Central memory CD4-positive, alpha-beta T cell (primary cell): ENCODE results near the gene NCOR2.
"Not testable (repeated sequence)": the region's sequence is repeated elsewhere in the genome, so short reads cannot be mapped to it uniquely, and the experiment has no call there.

ENCODE experiments used
- DNase-seq: peaks from one replicate; pipeline ENCODE4 v3.0.0; 2022

The NCOR2 gene

DNA sequence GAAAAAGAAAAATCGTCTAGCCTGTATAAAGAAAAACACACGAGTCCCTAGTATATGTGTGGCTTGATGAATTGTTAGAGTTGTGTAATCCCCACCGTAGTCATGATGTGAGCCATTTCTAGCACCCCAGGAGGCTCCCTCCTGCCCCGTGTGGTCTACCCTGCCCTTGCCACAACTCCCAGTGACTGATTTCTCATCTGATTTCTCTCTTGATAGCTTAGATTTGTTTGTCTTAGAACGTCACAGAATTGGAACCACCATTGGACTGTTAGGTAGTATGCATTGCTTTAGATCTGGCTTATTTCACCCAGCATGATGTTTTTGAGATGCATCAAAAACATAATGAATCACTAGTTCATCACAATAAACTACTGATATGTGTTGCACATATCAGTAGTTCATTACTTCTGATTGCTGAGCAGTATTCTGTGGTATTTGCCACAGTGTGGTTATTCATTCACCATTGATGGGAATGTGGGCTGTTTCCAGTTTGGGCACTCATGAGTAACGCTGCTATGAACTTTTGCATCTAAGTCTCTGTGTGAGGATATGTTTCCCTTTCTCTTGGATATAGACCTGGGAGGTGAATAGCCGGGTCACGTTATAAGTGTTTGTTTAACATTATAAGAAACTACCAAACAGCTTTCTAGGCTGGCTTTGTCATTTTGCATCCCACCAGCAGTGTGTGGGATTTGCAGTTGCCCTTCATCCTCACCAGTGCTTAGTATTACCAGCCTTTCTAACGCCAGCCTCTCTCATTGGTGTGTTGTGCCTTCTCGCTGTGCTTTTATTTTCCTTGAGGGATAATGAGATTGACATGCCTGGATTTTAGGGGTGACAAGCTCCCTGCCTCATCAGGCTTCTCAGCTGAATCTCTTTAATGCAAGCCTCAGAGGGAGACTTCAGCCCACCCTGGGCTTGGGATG lies 31.9 kb upstream of the NCOR2 start:
- DNase-seq = no peak

DNA sequence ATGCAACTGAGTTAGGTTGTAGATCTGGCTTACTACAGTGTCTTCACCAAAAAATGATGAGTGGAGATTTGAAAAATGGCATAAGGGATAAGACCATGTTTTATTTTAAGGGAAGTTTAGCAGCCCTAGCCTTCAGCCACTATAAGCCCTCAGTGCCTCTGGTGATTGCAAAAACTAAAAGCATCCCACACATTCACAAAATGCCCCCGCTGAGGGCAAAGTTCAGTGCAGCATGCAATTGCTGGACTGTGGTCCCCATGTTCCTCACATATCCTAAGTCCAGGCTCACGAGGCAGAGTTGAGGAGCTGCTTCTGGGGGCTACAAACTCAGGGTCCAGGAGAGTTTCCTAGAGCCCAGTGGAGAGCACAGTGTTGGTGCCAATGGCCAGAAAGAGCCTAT lies 29.6 kb upstream of the NCOR2 start:
- DNase-seq = no peak

DNA sequence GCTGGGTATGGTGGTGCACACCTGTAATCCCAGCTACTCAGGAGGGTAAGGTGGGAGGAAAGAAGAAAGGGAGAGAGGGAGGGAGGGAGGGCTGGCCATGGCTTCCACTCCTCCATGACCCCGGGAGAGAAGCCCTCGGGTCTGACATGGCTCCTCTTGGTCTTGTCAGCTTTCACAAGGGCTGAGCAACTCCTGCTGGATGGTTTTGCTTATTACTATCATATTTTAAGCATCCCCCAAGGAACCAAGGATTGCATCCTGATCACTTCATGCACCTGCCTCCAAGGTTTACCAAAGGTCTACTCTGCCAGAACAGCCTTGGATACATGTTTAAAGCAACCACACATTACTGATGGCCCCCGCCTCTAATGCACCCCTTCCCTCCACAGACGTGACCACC lies 28.0 kb upstream of the NCOR2 start:
- no peak for DNase-seq

DNA sequence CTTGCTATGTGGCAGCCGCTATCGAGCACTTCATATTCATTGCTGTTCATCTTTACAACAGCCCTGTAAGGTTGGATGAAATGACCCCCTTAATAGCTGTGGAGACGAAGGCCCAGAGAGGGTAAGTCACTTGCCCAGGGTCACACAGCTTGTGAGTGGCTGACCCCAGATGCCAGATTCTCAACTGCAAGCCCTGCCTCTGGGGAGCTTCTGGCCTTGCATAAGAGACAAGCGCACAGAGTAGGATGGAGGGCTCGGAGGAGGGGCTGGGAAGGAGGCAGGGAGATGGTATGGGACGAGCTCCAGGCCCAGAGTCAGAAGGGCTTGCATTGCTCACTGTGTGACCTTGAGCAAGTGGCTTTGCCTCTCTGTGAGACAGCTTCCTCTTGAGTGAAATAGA lies 27.4 kb upstream of the NCOR2 start:
- DNase-seq = no peak

DNA sequence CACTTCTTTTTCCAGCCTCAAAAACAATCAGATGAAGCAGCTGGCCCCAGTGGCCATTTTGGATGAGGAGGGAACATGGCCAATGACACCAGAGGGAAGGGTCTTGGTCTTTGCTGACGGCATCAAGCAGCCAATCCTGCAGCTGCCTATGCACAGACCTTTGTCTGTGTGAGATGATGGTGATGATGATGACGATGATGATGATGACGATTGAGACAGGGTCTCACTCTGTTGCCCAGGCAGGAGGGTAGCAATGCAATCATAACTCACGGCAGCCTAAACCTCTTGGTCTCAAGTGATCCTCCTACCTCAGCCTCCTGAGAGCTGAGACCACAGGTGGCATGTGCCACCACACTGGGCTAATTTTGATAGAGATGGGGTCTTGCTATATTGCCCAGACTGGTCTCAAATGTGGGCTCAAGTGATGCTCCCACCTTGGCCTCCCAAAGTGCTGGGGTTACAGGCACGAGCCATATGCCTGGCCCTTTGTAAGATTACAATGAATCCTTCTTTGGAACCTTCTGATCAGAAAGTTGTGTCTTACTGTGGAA lies 26.5 kb upstream of the NCOR2 start:
- DNase-seq = no peak

DNA sequence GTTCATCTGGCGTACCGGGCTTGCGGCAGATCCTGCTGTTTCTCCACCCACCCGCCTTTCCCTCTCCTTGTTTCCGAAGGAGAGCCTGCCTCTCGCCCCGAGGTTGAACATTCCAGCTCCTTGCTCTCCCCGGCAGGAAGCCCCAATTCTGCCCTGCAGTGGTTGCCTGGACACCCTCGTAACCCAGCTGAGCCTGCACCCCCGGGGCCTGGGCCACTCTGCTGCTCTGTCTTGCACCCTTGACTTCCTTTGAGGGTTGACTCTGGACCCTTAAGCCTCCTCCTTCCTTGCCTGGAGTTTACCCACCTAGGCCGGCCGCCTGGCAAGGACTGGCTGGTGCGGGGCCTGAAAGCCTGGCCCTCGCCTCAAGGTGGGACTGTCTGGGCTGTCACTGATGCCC lies 25.8 kb upstream of the NCOR2 start:
- no peak for DNase-seq

DNA sequence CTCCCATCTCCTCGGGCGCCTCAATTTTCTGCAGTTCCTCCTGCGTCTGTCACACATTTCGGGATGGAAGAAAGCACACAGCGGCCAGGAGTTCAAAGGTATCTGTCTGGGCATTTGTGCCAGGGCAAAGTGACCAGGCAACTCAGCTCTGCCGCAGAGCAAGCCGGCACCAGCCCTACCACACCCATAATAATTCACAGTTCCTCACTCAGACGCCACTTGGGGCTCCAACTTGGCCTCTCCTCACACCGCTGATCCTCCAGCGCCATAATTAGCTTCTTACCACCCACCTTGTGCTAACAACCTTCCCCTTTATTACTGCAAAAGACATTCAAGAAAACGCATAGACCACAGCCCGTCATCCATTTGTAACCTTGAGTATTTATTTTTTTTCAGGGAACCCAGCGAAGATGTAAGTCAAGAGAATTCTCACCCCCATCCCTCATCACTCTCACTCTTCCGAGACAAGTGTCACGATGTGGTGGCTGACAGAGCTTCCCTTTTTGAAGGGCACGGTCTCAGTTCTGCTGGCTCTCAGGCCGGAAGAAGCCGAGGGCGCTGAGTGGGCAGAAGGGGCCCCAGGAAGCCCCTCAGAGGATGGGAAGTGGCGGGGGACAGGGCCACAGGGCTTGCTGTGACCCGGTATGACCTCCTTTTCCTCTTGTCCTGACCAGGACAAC lies 25.2 kb upstream of the NCOR2 start:
- DNase-seq = no peak

DNA sequence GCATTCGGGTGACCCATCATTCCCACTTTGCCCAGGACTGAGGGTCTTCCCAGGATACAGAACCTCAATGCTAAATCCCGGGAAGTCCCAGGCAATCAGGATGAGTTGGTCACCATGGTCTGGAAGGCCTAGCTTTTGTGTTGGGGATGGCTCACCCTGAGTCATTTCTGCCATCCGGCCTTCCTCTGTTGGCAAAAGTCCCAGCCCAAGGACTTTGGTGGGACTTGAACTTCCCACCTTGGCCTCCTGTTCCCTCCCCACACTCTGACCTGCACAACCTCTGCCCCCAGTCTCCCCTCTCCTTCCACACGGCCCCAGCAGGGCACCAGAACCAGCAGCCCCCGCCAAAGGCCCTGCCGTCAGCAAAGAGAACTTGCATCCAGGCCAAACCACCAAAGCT lies 24.6 kb upstream of the NCOR2 start:
- DNase-seq = no peak

DNA sequence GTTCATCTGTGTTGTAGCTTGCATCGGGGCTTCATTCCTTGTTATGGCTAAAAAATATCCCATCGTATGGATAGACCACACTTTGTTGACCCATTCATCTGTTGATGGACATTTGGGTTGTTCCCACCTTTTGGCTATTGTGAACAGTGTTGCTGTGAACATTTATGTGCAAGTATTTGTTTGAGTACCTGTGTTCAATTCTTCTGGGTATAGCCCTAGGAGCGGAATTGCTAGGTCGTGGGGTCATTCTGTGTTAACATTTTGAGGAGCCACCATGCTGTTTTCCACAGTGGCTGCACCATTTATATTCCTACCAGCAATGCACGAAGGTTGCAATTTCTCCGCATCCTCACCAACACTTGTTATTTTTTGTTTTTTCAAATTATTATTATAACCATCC lies 23.0 kb upstream of the NCOR2 start:
- no peak for DNase-seq

DNA sequence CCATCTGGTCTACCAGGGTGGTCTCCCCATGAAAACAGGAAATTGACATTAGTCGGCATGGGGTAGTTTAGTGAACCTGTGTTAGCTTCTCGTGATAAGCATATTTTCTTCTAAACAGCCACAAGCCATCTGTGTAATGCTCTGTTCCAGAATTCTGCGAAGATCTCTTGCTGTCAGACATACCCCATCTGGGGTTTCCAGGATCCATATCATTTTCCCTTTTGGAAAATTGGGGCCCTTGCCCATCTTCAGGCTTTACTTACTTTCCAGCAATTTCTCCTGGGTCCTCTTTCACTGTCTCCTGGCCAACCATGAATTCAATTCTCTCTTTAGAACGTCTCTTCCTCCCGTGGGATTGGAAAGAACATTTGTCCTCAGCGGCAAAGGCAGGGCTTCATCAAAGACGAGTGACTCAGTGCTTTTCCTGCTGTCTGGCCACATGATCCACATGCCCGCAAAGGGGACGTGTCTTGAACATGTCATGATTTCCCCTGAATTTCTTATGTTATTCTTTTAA lies 21.4 kb upstream of the NCOR2 start:
- DNase-seq = no peak

DNA sequence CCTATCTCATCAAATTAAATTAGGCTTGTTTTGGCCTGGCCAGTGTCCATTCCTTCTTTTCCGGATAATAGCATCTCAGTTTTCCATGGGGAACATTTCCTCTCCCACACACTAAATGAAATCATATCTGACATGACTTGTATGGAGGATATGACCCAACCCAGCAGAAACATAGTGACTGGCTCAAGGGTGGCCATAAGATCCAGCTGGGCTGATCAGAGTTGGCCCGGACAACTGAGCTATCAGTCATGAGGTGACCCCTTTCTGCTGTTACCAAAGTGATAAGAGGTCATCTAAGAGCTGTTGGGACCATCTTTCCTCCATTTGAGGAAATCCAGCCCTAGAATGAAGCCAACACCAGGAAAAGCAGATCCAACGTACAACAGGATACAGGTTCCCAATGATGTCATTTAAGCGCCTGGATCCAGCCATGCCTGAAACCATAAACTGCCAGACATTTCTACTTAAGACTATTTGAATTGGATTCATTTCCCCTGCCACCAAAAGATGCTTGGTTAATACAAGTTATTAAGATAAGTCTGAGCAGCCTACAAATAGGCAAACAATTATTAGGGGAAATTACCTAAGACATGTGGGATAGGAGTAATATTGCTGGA lies 20.7 kb upstream of the NCOR2 start:
- DNase-seq = no peak

DNA sequence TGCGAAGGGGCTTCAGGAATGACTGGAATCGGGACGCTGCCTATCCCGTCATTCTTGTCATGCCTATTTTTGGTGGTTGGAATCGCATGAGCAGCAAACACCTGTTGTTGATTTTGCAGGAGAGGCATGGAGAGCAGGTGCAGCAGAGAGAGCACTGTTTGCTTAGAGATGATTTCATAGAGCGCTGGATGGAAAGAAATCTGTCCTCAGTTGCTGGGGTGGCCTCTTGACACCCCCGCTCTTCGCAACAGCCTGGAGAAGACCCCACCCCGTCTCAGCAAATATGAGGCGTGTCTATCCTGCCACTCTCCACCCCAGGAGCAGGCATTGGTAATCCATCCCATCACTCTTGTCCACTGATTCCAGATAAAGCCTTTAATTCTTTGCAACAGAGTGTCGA lies 19.3 kb upstream of the NCOR2 start:
- no peak for DNase-seq

DNA sequence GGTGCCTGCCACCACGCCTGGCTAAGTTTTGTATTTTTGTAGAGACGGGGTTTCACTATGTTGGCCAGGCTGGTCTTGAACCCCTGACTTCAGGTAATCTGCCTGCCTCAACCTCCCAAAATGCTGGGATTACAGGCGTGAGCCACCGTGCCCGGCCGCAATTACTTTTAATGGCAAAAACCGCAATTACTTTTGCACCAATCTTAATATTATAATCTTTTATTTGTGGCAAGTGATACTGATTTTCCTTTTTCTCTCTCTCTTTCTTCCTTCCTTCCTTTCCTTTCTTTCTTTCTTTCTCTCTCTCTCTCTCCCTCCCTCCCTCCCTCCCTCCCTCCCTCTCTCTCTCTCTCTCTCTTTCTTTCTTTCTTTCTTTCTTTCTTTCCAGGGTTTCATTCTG lies 17.1 kb upstream of the NCOR2 start:
- not testable (repeated sequence) for DNase-seq

DNA sequence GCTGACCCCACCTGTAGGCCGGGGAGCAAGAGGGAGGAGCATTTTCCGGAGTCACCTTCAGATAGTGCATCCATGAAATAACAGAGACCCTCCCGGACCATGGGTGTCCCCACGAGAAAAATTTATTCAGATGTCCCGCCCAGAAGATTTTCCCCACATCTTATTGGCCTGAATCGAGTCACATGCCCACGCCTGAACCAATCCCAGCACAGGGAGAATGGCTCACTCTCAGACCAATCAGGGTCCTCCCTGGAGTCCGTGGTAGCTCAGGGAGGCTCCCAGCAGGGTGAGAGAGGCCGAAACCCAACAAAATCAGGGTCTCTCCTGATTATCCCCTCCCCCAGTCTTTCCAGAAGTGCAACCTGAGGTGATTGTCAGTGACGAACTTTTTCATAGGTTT lies 16.4 kb upstream of the NCOR2 start:
- DNase-seq = no peak

DNA sequence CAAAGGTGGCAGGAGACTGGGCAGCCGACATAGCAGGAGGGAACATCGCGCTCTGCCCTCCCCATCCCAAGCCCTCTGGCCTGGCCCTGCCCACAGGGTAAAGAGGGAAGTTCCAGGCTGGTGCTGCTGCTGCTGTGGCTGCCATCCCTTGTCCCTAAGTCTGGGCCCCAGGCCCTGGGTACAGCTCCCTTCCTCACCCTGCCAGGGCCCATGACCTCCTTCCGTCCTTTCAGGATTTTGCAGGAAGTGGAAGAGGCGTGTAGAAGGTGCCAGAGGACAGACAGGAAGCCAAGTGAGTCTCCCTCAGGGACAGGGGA lies 14.7 kb upstream of the NCOR2 start:
- DNase-seq = no peak

DNA sequence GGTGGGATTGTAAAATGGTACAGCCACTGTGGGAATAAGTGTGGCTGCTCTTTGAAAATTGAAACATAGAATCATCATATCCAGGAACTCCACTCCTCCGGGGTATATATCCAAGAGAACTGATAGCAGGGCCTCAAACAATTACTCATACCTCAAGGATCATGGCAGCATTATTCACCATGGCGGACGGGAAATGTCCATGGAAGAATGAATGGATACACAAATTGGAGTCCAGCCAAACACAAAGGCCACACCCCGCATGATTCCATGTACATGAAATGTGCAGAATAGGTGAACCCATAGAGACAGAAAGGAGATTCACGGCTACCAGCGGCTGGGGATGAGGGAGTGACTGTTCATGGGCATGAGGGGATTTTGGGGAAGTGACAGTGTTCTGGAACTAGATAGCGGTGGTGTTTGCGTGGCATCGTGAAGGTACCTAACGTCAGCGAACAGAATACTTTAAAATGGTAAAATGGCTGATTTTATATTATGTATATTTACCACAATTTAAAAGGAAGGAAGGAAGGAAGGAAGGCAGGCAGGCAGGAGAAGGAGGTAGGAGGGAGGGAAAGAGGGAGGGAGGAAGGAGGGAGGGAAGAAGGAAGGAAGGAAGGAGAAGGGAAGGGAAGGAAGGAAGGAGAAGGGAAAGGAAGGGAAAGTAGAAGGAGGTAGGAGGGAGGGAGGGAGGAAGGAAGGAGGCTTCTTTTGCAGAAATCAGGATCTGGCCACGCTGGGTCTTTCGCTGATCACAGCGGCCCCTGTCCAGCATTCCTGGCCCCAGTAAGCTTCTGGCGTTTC lies 14.1 kb upstream of the NCOR2 start:
- DNase-seq = no peak

DNA sequence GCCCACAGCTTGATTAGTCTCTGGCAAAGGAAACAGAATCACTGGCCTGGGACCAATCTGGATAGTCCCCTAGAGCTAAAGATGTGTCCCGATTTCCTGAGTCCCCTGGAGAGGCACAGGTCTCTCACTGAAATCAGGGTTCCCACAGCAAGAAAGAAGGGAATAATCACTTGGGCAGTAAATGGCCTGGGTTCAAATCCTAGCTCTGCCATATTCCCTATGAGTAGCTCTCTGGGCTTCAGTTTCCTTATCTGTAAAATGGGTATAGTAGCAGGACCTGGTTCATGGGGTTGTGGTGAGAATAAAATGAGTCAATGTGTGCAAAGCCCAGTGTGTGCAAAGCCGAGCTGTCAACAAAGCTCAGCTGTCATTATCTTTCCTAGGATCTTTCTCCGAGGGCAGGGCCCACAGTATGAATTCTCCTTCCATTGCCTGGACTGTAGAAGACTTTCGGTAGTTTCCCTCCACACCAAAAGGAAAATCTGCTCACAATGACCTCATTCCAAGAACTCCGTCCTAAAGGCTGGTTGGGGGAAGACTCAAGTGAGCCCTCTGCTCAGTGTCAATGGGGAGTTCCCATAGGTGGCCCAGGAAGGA lies 12.6 kb upstream of the NCOR2 start:
- no peak for DNase-seq

DNA sequence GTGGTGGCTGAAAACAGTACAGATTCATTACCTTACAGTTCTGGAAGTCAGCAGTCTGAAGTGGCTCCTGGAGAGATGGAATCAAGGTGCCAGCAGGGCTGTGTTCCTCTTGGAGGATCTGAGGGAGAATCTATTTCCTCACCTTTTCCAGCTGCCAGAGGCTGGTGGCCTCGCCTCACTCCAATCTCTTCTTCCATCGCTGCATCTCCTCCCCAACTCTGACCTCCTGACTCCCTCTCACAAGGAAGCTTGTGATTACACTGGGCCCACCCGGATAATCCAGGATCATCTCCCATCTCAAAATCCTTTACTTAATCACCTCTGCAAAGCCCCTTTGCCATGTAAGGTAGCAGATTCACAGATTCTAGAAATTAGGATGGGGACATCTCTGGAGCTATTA lies 11.4 kb upstream of the NCOR2 start:
- DNase-seq = no peak

DNA sequence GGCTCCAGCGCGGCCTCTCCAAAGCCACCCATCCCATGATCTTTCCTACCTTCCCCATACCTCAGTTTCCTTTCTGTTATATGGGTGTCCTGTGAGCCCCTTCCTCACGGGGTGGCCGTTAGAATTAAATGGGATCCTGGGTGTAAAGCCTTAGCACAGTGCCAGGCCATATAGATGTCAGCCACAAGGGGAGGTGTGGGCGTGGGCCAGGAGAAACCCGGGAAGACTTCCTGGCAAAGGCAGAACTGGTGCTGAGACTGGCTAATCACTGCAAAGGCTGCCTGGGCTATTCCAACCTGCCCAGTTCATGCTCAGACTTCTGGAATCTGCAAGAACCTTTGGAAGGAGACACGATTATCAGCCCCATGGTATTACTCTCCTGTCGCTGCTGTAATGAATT lies 11.0 kb upstream of the NCOR2 start:
- DNase-seq = no peak

DNA sequence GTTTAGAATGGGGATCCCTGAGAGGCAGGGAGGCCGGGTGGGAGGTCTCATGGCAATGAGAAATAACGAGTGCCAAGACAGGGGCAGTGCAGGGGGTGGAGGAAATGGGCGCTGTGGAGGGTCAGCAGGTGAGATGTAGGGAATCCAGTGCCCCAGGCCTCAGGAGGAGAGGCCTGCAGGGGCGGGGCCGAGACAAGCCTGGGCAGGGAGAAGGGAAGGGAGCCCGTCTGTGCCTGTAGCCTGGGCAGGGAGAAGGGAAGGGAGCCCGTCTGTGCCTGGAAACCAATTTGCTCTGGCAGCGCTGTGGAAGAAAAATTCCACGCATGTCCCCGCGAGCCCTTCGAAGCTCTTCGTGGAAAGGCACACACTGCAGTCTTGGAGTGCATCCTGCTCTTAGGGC lies 10.6 kb upstream of the NCOR2 start:
- DNase-seq = no peak

DNA sequence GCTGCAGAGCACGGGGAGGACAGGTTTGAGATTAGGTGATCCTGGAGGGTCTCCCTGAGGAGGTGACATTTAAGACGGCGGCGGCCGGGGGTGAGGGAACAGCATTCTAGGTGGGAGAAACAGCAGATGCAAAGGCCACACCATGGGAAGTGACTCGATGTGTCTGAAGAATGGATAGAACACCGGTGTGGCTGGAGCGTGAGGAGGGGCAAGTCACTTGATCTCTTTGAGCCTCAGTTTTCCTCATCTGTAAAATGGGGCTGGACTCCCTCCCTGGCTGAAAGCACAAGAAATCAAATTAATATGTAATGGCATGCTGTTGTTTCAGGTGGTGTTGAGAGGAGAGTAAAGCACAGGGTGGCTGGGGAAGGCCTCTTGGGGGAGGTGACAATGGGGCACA lies 10.0 kb upstream of the NCOR2 start:
- DNase-seq = no peak

DNA sequence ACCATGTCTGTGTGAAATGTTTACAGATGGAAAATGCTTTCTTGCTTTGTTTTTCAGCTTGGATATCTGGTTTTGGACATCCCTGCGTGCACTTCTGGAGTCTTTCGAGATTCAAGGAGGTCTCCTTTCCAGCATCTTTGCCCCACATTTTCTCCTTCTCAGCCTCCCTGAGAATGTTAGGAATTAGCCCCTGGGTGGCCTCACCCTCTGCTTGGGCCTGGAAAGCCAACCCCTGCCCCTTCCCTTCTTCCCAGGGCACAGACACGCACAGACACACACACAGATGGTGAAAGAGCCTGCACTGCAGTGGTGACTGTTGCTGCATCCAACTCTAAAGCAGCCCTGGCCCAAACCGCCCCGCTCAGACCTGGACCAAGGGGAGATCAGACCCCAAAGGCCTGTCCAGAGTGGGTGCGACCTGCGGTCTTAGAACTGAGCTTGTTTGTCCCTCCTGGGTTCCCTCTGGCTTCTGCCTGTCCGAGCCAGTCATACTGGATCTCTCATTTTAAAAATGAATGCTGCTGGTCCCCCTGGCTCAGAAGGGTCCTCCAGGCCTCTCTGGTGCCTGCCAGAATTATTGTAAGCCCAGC lies 8.7 kb upstream of the NCOR2 start:
- no peak for DNase-seq
